Upper lobe of right lung (tissue), 1 donor: Measurements from ENCODE around the gene CTDSPL. TPM values are rescaled to one million over a fixed set of nuclear protein-coding genes. Genes with fewer than 3 reads are reported as not detected.

Experiments
- ATAC-seq: fragments of 200-7000 bp; cut with Tn5 transposase; one replicate; pipeline ENCODE4 v1.9.1; 2020; ENCODE audit warnings: mild to moderate bottlenecking, moderate library complexity
- DNase-seq: peaks from one replicate; pipeline ENCODE4 v3.0.0-alpha.2; 2020
- H3K27ac ChIP-seq: fragments of 200-600 bp; one replicate; pipeline ENCODE4 v1.8.0; 2022
- H3K27me3 ChIP-seq: fragments of 200-600 bp; one replicate; pipeline ENCODE4 v1.8.0; 2022; ENCODE audit warnings: mild to moderate bottlenecking
- H3K36me3 ChIP-seq: fragments of 200-600 bp; one replicate; pipeline ENCODE4 v1.8.0; 2022
- H3K4me1 ChIP-seq: fragments of 200-600 bp; one replicate; pipeline ENCODE4 v1.8.0; 2022
- H3K4me3 ChIP-seq: fragments of 200-600 bp; one replicate; pipeline ENCODE4 v1.8.0; 2022; ENCODE audit warnings: mild to moderate bottlenecking
- H3K9me3 ChIP-seq: fragments of 200-600 bp; one replicate; pipeline ENCODE4 v1.8.0; 2022
- CTCF ChIP-seq: fragments of 200-600 bp; IDR thresholded peaks from one replicate; pipeline ENCODE4 v1.8.0; 2022; ENCODE audit warnings: antibody characterized with exemption
- intact Hi-C: fragments of 100-400 bp; cut with DNase I; formaldehyde crosslinking; loops from one replicate; pipeline ENCODE4 v1.11.0; 2022
- total RNA-seq: library from RNA; stranded (reverse); fragmentation: NEBNext Ultra II Directional; extraction: Animal tissue kit (Norgen Biotek cat#: 25700); gene quantifications from one replicate; pipeline ENCODE4 v1.2.1, GENCODE V29; 2021
- donor health status: DM: no; HTN: yes; CAD: no; lungs with severe emphysema.

CTDSPL gene
- total RNA-seq, 1 donor from 2014 or later: 78.6 TPM

GRCh38 chr3:37885814-37886213 is 24.1 kb downstream of the CTDSPL start:
- intact Hi-C loops: no loop called here
- Histone ChIP-seq H3K4me3 (no peak overlapping the region), H3K4me1 (peaks cover 13% of the 10 kb centered on the region), H3K27me3 (no peaks in the 10 kb centered on the region), H3K9me3 (no peaks in the 10 kb centered on the region), H3K36me3 (no peaks in the 10 kb centered on the region), H3K27ac (no peak overlapping the region)
- no peak for TF ChIP-seq CTCF
- ATAC-seq (no peak), DNase-seq (no peak)

GRCh38 chr3:37886395-37886794 is 24.7 kb downstream of the CTDSPL start:
- peaks cover 19% of the 10 kb centered on the region for H3K4me1 ChIP-seq

GRCh38 chr3:37887062-37887461 is 25.4 kb downstream of the CTDSPL start:
- no peak for TF ChIP-seq CTCF
- Histone ChIP-seq H3K36me3 (no peaks in the 10 kb centered on the region), H3K4me3 (no peak overlapping the region), H3K27ac (no peak overlapping the region), H3K4me1 (peaks cover 25% of the 10 kb centered on the region), H3K27me3 (no peaks in the 10 kb centered on the region), H3K9me3 (no peaks in the 10 kb centered on the region)
- intact Hi-C loops: no loop called here
- peak; percentile 68 for DNase-seq
- ATAC-seq: peak; percentile 72

More at GRCh38 chr3:37886395-37886794, 24.7 kb downstream of the CTDSPL start:
- TF ChIP-seq CTCF: no peak
- H3K4me3 ChIP-seq: no peak overlapping the region
- intact Hi-C loops: no loop called here
- ATAC-seq: no peak
- H3K9me3 ChIP-seq: no peaks in the 10 kb centered on the region
- no peak overlapping the region for H3K27ac ChIP-seq
- no peak for DNase-seq
- H3K27me3 ChIP-seq: no peaks in the 10 kb centered on the region
- H3K36me3 ChIP-seq: no peaks in the 10 kb centered on the region

- ATAC-seq (no peak), DNase-seq (no peak)
- no peak overlapping the region for H3K4me3 ChIP-seq
- no peaks in the 10 kb centered on the region for H3K27me3 ChIP-seq
- H3K4me1 ChIP-seq: peaks cover 33% of the 10 kb centered on the region
- H3K36me3 ChIP-seq: no peaks in the 10 kb centered on the region
- H3K9me3 ChIP-seq: no peaks in the 10 kb centered on the region
- no peak for TF ChIP-seq CTCF
- H3K27ac ChIP-seq: no peak overlapping the region
- intact Hi-C loops: no loop called here
These were observed 26.1 kb downstream of the CTDSPL start for GRCh38 chr3:37887824-37888223.

- no peaks in the 10 kb centered on the region for H3K27me3 ChIP-seq
- H3K4me1 ChIP-seq: peaks cover 39% of the 10 kb centered on the region
- intact Hi-C loops: no loop called here
- TF ChIP-seq CTCF: no peak
- H3K36me3 ChIP-seq: no peaks in the 10 kb centered on the region
- ATAC-seq (no peak), DNase-seq (no peak)
- no peak overlapping the region for H3K4me3 ChIP-seq
- H3K27ac ChIP-seq: no peak overlapping the region
- no peaks in the 10 kb centered on the region for H3K9me3 ChIP-seq
These were observed 26.7 kb downstream of the CTDSPL start for GRCh38 chr3:37888421-37888820.

- Histone ChIP-seq H3K27me3 (no peaks in the 10 kb centered on the region), H3K27ac (no peak overlapping the region)
These were observed 28.8 kb downstream of the CTDSPL start for GRCh38 chr3:37890522-37890921.

More at GRCh38 chr3:37890522-37890921, 28.8 kb downstream of the CTDSPL start:
- H3K36me3 ChIP-seq: no peaks in the 10 kb centered on the region
- intact Hi-C loops: no loop called here
- H3K4me1 ChIP-seq: peaks cover 42% of the 10 kb centered on the region
- no peaks in the 10 kb centered on the region for H3K9me3 ChIP-seq
- no peak overlapping the region for H3K4me3 ChIP-seq
- TF ChIP-seq CTCF: no peak
- DNase-seq: no peak
- no peak for ATAC-seq
